GM13976 (cell line): ENCODE measurements around the gene MYO1E.

Experiments
- DNase-seq: peaks from one replicate; pipeline ENCODE4 v3.0.0; 2012; ENCODE audit warnings: low spot score
- in situ Hi-C: fragments of 300-500 bp; cut with MboI; formaldehyde crosslinking; loops from one replicate; pipeline ENCODE4 v1.12.0; 2022; ENCODE audit warnings: low sequenced_read_pairs, mixed read lengths, inconsistent platforms; ENCODE audit not compliant: unreplicated experiment
- TF ChIP-seq, protein P1 (sequence below): IDR thresholded peaks from 2 replicates; pipeline ENCODE4 v1.5.1; 2012; ENCODE audit warnings: borderline replicate concordance, mild to moderate bottlenecking; ENCODE audit not compliant: insufficient read depth; ENCODE audit errors: extremely low read depth, missing control alignments, control extremely low read depth

MYO1E gene

GRCh38 chr15:59296181-59296617, 76.5 kb downstream of the MYO1E start:
- TF ChIP-seq, protein P1, sequence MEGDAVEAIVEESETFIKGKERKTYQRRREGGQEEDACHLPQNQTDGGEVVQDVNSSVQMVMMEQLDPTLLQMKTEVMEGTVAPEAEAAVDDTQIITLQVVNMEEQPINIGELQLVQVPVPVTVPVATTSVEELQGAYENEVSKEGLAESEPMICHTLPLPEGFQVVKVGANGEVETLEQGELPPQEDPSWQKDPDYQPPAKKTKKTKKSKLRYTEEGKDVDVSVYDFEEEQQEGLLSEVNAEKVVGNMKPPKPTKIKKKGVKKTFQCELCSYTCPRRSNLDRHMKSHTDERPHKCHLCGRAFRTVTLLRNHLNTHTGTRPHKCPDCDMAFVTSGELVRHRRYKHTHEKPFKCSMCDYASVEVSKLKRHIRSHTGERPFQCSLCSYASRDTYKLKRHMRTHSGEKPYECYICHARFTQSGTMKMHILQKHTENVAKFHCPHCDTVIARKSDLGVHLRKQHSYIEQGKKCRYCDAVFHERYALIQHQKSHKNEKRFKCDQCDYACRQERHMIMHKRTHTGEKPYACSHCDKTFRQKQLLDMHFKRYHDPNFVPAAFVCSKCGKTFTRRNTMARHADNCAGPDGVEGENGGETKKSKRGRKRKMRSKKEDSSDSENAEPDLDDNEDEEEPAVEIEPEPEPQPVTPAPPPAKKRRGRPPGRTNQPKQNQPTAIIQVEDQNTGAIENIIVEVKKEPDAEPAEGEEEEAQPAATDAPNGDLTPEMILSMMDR: no peak
- no peak for DNase-seq
- in situ Hi-C loops: no loop called here

- TF ChIP-seq, protein P1: no peak
- no peak for DNase-seq
- in situ Hi-C loops: no loop called here
Observed at GRCh38 chr15:59295261-59296001, 77.2 kb downstream of the MYO1E start.

DNA sequence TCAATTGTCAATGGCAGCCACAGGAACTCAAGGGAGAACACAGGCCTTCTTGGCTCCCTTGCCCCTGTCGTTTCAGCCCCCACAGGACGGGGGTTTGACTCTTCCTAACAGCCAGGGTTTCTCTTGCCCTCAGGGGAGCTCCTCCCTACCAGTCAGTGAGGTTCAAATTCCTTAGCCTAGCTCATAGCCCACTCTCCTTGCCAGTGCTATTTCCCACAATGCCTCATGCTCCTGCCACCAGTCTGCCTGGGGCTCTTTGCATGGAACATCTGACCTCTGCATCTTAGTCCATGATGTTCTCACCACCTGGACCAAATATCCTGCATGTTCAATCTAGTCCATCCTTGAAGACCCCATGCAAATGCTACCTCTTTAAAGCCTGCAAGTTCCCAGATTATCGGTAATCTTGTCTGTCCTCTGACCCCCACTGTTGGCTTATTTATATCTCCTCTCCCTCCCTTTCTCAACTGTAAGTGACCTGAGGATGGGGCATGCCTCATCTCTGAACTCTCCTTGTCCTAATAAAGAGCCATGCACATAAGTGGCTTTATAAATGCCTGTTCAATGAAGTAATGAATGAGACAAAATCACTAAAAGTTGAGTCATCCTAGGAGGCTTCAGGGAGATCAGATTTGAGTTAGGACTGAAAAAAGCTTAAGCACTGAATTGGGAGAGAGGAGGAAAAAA, 78.0 kb downstream of the MYO1E start:
- TF ChIP-seq, protein P1: no peak
- no peak for DNase-seq
- in situ Hi-C loops: no loop called here

- in situ Hi-C loops: no loop called here
- TF ChIP-seq, protein P1: no peak
- no peak for DNase-seq
Observed at GRCh38 chr15:59292442-59293151, 80.1 kb downstream of the MYO1E start.

DNA sequence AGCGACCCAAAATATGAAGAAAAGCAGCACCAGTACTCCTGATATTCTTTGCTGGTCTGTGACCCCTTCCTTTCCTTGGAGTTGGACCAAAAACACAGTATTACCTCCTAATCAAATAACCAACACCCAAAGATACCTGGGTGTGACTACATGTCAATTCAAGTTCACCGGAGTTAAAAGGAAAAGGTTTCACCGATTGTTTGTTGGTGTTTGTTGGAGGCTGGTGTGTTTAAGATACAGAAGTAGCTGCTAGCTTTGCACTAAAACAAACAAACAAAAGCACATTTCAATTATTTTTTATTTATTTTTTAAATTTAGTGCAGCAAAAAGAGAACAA, 81.5 kb downstream of the MYO1E start:
- in situ Hi-C loops: no loop called here
- DNase-seq: no peak
- TF ChIP-seq, protein P1: no peak

DNA sequence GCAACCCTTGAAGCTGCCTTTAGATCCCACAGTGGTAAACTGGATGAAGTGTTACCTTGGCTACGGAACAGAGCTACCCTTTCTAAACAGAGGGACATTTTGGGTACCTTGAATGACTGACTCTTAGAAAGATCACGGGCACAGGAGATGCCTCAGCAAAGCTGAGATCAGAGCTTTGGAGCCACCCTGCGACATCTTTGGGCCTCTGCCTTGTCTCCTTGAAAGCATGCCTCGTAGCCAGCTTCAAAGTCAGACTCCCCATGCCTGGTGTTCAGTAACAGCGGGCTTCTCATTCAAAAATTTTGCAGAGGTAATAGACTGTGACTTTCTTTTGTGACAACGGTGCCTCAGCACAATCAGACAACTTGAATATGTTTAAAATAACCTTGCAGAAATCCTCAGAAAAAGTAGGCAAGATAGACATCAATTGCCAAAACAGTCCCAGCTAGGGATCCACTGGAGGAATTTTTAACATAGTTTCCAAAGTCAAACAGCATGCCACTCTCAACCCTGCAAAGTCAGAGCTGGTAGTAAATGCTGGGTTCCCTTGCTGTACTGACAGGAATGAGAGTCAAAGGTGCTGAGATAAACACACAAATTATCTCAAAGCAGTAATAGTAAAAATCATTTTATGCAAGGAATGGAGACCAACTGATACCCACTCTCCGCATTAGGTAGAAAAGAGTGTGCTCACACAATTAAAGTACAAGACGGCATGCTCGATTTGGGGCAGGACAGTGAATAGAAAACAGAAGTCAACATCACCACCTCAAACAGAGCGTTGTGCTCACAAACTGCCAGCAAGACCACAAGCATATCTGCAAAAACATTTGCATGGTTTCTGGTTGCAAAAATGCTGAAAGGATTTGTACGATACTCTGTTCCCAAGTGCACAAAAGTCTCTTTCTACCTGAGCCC, 82.1 kb downstream of the MYO1E start:
- in situ Hi-C loops: no loop called here
- TF ChIP-seq, protein P1: no peak
- peak; percentile 23 for DNase-seq
